GM18861 (cell line): ENCODE measurements around the gene ANKS1B.

Experiments used
- ATAC-seq: cut with Tn5 transposase; IDR thresholded peaks from one replicate; pipeline ENCODE4 v1.9.1; 2021; ENCODE audit not compliant: unreplicated experiment

The ANKS1B gene

DNA sequence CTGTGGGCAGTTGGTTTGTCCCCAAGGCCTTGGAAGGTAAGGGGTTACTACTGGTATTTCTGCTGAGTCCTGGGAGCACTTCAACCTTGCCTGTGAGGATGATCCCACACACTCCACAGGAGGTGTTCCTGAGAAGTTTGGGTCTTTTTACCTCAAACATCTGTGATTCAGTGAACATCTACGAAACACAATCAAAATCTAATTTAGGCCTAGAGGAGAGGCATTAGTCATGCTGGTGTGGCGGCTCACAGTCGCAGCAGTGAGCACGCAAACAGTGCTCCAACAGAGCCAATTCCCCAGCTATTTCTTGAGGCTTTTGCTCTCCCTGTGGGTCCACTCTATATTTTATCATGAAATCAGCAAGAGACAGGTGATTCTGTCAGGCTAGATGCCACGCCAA lies 1232.0 kb downstream of the ANKS1B start:
- no peak for ATAC-seq

DNA sequence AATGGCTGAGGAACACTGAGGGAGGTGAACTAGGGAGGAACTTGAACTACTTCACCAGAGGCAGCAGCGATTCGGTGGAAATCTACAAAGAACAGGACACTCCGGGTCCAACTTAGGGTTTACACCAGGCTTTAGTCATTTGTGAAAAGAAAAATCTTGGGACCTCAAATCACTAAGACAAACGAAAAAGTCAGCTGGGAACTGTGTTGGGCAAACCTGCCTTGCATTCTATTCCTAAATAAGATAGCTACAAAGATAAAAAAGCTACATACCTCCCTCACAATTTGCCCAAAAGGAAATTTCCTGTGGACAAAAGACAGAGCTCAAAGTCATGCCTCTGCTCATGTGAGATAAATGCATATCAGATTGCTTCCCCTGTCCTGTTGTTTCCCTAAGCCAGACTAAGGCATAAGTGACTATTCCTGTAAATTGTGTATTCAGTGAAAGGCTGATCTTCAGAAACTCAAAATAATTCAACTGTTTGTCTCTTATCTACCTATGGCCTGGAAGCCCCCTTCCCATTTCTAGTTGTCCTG lies 1233.1 kb downstream of the ANKS1B start:
- no peak for ATAC-seq

DNA sequence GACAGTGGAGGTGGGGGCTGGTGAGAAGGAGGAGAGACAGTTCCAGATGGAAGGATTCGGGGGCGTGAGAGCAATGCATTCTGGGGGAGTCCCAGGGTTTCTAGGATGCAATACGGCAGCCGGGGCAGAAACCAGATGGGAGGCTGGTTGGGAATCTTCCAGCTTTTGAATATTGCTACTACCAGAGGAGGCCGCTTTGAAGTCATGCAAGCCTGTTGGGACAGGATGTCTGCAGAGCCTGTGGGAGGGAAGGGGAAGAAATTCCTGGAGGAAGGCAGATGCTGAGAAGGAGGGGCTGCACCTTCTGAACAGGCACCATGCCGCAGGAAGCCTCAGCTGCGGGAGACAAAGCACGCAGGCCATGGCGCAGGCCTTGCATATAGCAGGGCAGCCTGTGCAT lies 1234.2 kb downstream of the ANKS1B start:
- no peak for ATAC-seq

DNA sequence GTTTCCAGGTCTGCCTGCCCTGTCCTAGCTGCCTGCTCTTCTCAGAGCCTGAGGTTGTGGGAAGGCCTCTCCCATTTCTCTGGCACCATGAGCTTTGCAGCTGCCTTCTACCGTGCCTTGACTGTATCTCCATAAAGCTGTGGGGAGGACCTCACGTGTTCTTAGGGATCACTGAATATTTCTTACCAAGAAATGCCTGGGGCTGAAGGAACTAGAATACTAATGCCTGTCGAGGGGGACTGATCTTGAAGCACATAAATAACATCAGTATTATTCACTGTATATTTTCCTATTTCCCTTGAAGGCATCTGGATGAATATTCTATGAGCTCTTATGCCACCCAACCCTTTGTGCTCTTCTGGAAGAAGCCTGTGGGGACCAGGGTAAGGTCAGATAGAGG lies 1236.3 kb downstream of the ANKS1B start:
- no peak for ATAC-seq

DNA sequence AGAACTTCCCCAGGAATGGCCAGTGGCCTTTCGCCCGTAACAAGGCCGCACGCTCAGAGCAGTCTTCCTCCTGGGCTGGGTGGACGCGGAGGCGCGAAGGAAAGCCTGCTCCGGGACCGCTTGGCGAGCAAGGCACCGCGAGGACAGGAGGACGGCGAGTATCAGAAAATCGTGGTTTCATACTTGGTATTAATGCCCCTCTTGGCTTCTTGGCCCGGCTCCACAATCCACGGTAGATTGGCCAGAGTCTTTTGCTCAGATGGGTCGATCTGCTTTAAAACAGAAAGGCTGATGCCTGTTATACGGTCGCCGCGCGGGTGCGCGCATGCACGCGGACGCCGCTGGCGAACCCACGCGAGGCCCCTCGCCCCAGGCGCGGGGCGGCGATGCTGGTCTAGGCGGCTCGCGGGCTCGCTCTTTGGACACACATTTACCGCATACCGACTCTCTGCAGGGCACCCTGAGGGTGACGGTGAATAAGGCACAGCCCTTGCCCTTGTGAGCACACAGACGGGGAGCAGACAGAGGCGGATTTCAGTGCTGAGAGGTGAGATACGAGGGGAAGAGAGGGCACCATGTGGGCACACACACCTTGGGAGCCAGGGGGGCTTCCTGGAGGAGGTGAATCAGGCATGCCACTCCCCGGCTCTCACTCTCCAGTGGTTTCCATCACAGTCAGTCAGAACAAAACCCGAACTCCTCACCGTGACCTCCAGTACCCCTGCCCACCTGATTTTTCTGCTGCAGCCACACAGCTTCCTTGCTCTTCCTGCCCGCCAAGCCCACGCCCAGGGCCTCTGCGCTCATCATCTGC lies 1239.0 kb downstream of the ANKS1B start:
- peak; percentile 36 for ATAC-seq

DNA sequence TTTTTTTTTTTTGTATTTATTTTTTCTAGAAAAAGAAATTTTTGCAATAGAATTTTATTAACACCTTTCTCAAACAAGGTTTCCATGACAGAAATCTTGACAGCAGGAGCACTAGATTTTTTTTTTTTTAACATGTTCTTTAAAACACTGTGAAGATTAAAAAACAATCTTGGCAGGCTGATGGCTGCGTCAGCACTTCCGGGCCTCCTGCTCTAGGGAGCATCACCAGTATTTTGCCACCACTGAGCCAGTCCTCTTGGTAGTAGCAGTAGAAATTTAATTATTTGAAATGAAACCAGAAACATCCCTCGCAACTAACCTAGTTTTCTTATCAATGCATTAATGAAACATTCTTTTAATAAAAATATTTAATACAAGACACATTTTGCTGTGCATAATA lies 1240.1 kb downstream of the ANKS1B start:
- ATAC-seq = no peak

DNA sequence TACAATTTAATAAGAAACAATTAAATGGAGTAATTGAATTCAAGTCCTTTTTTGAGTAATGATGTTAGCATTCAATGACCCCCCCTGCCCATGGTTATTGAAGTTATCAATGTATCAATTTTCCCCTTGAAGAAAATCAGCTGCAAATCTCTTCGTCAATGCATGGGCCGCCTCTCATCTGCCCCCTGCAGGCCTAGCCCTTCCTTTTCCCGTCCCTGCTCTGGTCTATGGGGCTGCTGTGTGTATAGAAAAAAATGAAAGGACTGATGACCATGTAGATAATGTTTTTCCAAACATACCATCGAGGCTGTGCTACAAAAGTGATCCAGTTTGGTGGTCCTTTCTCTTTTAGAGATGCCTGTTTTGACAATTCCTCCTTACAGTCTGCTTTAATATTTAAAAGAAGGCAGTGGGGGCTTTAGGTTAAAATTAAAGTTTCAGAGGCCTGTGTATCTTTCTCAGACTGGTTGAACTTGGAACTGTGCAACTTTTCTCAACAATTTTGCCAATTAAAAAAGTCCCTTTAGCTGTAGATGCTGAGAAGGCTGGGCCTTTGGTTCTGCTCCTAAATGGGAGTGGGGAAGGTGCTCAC lies 1241.3 kb downstream of the ANKS1B start:
- peak; percentile 60 for ATAC-seq

DNA sequence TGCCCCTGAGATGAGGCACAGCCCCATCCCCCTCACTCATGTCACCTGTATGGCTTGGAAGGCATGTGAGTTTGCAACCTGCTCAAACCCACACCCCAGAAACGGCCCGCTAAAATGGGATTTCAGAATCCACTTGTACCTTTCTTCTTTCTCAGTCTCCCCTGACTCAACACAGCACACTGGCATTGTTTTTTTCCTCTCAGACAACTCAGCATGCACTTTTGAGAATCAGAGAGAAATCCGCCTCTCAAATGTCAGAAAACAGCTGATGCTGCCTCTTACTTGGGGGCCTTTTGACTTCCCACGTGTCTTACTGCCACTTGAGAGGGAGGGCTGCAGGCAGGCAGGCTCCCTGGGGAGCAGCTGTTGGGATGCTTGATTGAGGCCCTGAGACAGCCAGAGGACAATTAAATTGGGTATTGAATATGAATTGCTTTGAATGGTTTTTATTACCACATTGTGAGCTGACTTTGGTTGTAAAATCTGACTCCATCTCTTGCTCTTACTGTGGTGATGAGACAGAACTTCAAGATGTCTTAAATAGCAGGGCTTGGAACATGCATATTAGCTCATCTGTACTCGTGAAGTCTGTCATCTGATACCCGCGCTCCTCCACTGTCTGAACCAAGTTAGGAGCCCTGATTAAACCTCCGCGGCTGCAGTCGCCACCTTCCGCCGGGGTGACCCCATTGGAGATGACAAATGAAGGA lies 1243.0 kb downstream of the ANKS1B start:
- no peak for ATAC-seq

DNA sequence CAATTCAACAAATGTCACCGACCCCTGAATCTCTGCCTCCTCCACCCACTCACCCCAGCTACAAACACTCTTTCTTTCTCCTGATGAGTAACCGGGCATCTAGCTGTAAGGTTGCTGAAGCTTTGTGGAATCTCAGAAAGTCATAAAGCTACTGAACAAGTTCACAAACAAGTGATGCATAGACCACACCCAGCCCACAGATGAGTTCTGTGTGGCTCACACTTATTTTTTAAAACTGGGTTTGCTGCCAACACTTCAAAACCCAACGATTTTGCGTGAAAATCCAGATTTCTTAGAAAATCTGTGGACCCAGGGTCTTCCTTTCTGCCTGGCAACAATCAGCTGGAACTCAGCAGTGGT lies 1243.6 kb downstream of the ANKS1B start:
- ATAC-seq = no peak

DNA sequence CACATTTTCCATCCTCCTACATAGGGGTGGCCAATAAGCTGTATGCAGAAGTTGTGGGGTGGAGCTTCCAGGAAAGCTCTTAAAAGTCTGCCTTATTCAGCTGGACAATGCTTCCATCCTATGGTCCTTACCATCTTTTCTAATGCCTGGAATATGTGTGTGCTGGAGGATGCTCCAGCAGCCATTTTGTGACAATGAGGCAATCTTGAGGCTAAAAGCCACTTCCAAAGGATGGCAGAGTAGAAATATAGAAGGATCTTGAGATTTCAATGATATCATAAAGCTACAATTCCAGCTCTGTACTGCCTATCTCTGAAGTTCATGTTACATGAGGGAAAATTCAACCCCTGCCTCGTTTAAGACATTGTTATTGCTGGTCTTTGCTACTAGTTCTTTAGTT lies 1244.0 kb downstream of the ANKS1B start:
- ATAC-seq = no peak

DNA sequence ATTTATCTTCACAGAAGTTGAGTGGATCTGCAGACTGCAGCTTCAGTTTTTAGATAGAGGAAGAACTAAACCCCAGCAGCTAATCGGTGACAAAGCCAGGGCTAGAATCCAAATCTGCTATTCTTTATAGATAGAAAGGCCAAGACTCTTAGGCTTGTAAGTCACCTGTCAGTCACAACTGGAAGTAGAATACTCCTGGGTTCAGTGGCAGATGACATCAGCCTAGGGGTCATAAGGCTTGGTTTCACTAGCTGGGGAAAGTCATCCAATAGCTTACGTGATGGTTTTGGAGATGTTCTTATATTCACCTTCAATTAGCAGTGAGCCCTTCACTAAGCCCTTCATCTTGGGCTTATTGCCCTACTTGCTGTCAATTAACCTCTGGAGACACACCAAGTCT lies 1246.2 kb downstream of the ANKS1B start:
- no peak for ATAC-seq

DNA sequence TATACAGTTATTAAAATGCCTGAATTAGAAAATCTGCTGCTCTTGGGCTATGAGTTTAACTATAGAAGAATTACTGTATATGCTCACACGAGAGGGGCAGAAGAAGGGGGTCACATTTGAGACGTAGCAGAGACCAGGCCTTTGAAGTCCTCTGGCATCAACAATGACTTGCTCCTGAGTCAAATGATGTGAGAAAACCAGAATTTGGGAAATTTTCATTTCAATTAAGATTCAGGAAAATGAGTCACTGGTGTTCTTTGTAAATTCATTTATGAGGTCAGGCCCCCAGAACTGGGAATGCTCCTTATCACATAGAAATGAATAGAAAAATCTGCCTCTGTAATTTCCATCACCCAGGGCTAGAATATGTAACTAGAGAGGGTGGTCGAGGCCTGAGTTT lies 1246.7 kb downstream of the ANKS1B start:
- no peak for ATAC-seq

DNA sequence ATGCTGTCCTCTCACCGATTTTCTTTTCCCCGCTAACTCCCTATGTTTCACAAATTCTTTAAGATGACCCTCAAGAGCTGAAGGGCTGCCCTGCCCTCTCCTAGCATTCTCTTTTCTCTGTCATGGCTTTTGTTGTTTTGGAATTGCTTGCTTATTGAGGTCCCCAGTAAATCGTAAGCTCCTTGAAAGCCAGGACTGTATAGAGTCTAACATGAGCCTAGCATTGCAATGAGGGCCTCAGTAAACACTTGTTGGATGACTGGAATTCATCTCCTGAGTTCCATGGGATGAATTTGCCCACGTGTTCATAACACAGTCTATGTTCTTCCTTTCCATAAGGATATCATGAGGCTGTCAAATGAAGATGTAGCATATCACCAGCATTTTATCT lies 1247.4 kb downstream of the ANKS1B start:
- no peak for ATAC-seq

DNA sequence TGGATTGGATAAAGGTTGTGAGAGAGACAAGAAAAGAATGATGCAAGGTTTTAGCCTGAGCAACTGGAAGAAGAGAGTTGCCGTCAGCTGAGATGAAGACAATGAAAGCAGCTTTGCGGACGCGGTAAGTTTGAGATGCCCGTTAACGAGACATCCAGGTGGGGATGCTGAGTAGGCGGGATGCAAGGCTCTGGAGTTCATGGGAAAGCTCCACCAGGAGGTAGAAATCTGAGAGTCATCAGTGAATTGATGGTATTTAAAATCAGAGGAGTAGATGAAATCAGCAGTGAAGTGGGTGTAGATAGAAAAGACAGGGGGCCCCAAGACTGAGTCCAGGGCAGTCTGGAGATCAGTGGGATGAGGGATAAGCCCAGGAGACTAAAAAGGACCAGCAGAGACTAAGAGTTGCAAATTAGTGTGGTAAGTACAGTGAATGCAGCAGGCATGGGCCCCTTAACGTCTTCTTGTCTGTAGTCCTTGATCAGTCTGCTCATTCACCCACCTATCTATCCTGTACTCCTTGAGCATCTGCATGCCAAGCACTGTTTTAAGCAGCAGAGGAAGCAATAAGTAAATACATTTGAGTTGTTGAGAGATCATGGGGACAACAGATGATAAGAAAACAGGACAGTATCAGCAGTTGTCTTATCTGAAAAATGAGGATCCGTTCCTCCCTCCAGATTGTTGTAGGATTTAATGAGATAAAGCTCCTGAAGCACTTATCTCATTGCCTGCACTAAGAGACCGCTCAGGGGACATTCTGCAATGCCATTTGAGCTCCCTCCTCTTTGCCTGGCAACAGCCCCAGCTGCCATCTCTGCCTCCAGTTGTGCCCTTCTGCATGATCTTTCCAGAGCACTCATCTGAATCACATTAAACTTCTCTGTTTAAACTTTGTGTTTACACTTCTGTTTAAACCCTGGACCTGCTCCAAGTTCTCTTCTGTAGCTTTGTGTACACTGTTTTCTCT lies 1248.1 kb downstream of the ANKS1B start:
- no peak for ATAC-seq

DNA sequence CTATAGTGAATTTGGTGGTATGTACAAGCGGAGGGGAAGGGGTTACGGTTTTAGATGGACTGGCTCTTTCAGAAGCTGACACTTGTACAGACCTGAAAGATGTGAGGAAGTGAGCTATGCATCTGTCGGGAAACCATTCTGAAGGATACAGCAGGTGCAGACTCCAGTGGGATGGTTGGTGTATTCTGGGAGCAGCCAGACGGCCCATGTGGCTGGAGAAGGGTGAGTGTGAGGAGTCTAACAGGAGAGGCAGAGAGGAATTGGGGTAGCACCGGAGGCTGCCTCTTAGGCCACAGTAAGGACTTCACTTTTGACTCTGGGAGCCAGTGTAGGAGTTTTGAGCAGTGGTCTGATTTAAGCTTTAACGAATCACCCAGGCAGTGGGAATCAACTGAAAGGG lies 1248.9 kb downstream of the ANKS1B start:
- no peak for ATAC-seq

DNA sequence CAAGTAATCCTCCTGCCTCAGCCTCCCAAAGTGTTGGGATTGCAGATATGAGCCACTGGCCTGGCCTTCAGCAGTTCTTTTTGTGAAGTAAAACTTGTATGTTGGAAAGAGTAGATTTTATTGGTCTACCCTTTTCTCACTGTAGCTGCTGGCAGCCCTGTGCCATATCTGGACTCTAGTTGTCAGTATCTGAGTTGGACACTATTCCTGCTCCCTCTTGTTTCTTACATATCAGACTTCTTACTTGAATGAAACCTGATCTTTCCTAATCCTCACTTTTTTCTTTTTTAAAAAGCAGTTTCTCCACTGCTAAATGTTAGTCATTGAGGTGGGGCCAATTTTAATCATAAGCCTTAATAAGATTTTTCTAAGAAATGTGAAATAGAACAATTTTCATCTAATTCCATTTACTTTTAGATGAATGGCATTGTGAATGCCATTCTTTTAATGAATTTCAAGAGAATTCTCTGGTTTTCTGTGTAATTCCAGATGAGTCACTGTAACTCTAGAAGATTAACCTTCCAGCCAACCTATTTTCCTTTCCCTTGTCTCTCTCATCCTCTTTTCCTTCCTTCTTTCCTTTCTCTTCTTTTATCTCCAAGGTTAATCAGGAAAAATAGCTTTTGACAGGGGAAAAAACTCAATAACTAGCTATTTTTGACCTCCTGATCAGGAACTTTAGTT lies 1250.9 kb downstream of the ANKS1B start:
- no peak for ATAC-seq

DNA sequence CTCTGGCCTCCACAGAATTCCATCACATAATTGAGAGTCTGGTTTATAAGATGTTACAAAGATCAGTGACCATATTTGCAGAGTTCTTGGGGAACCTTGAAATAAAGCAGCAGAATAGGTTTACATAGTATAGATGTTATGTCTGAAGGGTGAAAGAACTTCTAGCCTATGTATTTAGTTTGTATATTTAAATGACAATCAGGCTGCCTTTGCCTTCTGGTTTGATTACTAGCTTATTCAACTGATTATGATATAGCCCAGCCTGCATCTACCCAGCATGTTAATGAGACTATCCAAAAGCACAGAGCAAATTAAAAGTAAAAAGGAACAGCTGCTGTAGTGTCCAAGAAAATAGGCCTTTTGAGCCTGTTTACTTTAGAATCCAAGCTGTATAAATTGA lies 1254.3 kb downstream of the ANKS1B start:
- ATAC-seq = no peak

DNA sequence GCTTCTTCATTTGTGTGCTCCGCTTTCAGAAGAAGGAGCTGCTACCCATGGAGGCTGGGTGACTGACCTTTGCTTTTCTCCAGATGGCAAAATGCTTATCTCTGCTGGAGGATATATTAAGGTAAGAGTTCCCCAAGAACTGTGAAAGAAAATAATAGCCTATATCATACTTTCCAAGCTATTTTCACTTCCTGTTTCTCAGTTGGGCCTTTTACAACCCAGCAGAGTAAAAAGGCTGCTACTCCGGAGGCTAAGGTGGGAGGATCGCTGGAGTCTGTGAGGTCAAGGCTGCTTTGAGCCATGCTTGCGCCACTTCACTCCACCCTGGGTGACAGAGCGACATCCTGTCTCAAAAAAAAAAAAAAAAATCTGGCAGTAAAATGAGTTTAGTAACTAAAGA lies 1257.5 kb downstream of the ANKS1B start:
- ATAC-seq = no peak

DNA sequence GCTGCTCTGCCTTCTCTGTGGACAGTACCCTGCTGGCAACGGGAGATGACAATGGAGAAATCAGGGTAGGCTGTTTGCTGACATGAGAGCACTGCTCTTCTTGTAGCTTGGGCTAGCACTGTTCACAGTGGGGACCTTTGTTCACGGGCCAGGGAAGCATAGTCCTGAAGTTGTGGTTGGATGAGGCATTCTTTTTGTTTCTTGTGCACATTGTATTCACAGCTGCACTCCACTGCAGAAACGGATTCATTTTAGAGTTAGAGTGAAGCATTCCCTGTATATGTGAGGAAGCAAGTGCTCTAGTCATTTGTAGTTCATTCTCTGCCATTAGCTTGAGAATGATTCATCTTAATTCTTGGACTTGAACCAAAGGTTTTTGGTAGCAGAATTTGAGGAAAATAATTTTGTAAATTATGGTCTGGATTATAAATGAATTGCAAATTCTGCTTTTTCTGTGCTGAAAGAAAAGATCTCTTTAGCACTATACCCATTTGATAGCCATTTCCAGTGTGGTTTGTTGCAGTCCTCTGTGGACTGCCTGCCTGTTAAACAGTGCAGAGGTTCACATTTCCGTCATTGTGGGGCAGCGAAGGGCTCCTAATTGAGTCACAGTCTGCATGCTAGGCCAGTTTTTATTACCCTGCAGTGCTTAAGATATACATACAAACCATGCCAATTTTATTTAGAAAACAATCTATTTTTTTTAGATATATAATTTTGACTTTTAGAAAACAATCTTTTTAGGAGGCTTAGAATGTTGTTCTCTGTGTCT lies 1259.1 kb downstream of the ANKS1B start:
- ATAC-seq = peak; percentile 85
